Lower lobe of right lung (tissue), 2 donors: Measurements from ENCODE around the gene LDLRAD4. TPM values are rescaled to one million over a fixed set of nuclear protein-coding genes. Genes with fewer than 3 reads are reported as not detected.

Experiments used
- ATAC-seq, 2 donors: fragments of 200-7000 bp; cut with Tn5 transposase; one replicate each; pipeline ENCODE4 v1.9.1; 2020 to 2022; ENCODE audit warnings: mild to moderate bottlenecking in 2 of 2, moderate library complexity in 2 of 2
- DNase-seq: peaks from one replicate; pipeline ENCODE4 v3.0.0-alpha.2; 2020
- H3K27ac ChIP-seq: fragments of 200-600 bp; one replicate; pipeline ENCODE4 v1.8.0; 2022
- H3K27me3 ChIP-seq: fragments of 200-600 bp; one replicate; pipeline ENCODE4 v1.8.0; 2022; ENCODE audit warnings: low read depth
- H3K36me3 ChIP-seq: fragments of 200-600 bp; one replicate; pipeline ENCODE4 v1.8.0; 2022; ENCODE audit warnings: mild to moderate bottlenecking
- H3K4me1 ChIP-seq: fragments of 200-600 bp; one replicate; pipeline ENCODE4 v1.8.0; 2022
- H3K4me3 ChIP-seq: fragments of 200-600 bp; one replicate; pipeline ENCODE4 v1.8.0; 2022; ENCODE audit warnings: mild to moderate bottlenecking
- H3K9me3 ChIP-seq: fragments of 200-600 bp; one replicate; pipeline ENCODE4 v1.8.0; 2022
- intact Hi-C: fragments of 100-400 bp; cut with DNase I; formaldehyde crosslinking; loops from one replicate; pipeline ENCODE4 v1.11.0; 2022
- total RNA-seq: library from RNA; stranded (reverse); fragmentation: NEBNext Ultra II Directional; extraction: Animal tissue kit (Norgen Biotek cat#: 25700); gene quantifications from one replicate; pipeline ENCODE4 v1.2.1, GENCODE V29; 2021
- TF ChIP-seq, protein P1 (sequence below): fragments of 200-600 bp; IDR thresholded peaks from one replicate; pipeline ENCODE4 v1.8.0; 2022; ENCODE audit warnings: antibody characterized with exemption, mild to moderate bottlenecking
- donor health status: DM: no; HTN: yes; CAD: no; lungs with severe emphysema.

The LDLRAD4 gene
- total RNA-seq, 1 donor from 2014 or later: 24.6 TPM

DNA sequence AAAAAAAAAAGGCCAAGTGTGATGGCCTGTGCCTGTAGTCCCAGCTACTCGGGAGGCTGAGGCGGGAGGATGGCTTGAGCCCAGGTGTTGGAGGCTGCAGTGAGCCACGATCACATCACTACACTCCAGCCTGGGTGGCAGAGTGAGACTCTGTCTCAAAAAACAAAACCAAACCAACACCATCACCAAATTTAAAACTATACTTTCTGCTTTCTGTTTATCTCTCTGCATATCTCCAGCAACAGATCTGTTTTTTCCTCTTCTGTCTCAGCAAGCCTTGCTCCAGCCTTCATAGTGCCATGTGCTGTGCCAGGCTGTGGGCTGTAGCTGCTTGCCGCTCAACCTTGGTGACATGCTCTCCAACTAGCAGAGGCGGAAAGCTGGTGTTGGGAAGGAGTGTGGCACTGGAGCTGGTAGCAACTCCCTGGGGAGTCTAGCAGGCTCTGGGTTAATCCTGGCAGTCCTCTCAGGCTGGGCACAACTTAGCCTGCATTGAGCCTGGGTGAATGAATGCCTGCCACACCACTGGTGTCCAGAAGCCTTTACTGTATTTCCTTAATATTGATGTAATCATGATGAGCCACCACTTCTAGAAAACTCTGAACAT is 204.1 kb downstream of the LDLRAD4 start:
- ATAC-seq: no peak
- Histone ChIP-seq H3K36me3 (no peaks in the 10 kb centered on the region), H3K4me1 (peaks cover 12% of the 10 kb centered on the region), H3K27ac (no peak overlapping the region), H3K27me3 (no peaks in the 10 kb centered on the region), H3K9me3 (no peaks in the 10 kb centered on the region), H3K4me3 (no peak overlapping the region)
- TF ChIP-seq, protein P1, sequence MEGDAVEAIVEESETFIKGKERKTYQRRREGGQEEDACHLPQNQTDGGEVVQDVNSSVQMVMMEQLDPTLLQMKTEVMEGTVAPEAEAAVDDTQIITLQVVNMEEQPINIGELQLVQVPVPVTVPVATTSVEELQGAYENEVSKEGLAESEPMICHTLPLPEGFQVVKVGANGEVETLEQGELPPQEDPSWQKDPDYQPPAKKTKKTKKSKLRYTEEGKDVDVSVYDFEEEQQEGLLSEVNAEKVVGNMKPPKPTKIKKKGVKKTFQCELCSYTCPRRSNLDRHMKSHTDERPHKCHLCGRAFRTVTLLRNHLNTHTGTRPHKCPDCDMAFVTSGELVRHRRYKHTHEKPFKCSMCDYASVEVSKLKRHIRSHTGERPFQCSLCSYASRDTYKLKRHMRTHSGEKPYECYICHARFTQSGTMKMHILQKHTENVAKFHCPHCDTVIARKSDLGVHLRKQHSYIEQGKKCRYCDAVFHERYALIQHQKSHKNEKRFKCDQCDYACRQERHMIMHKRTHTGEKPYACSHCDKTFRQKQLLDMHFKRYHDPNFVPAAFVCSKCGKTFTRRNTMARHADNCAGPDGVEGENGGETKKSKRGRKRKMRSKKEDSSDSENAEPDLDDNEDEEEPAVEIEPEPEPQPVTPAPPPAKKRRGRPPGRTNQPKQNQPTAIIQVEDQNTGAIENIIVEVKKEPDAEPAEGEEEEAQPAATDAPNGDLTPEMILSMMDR: no peak
- DNase-seq: no peak
- intact Hi-C loops: no loop called here

DNA sequence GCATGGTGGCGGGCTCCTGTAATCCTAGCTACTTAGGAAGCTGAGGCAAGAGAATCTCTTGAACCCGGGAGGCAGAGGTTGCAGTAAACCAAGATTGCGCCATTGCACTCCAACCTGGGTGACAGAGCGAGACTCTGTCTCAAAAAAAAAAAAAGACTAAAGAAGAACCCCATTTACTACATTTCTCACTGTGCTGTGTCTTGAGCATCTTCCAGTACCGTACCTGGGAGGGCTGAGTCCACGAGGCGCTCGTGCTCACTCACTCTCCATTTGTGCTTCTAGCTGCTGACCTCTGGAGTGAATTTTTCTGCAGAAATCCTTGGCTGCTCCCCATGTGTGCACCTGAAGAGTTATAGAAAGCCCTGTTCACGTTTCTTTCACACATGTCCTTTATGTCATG is 204.8 kb downstream of the LDLRAD4 start:
- TF ChIP-seq, protein P1: no peak
- ATAC-seq (no peak), DNase-seq (no peak)
- Histone ChIP-seq H3K27ac (no peak overlapping the region), H3K36me3 (no peaks in the 10 kb centered on the region), H3K27me3 (no peaks in the 10 kb centered on the region), H3K9me3 (no peaks in the 10 kb centered on the region), H3K4me3 (no peak overlapping the region), H3K4me1 (peaks cover 12% of the 10 kb centered on the region)
- intact Hi-C loops: no loop called here

GRCh38 chr18:13424363-13424762 is 205.8 kb downstream of the LDLRAD4 start:
- Histone ChIP-seq H3K4me1 (peaks cover 11% of the 10 kb centered on the region), H3K36me3 (no peaks in the 10 kb centered on the region), H3K27me3 (no peaks in the 10 kb centered on the region), H3K4me3 (no peak overlapping the region), H3K27ac (no peak overlapping the region), H3K9me3 (no peaks in the 10 kb centered on the region)
- ATAC-seq (no peak), DNase-seq (no peak)
- TF ChIP-seq, protein P1: no peak
- intact Hi-C loops: no loop called here

GRCh38 chr18:13425357-13426091 is 207.0 kb downstream of the LDLRAD4 start:
- Histone ChIP-seq H3K36me3 (no peaks in the 10 kb centered on the region), H3K27ac (no peak overlapping the region), H3K4me1 (peaks cover 11% of the 10 kb centered on the region), H3K27me3 (no peaks in the 10 kb centered on the region), H3K9me3 (no peaks in the 10 kb centered on the region), H3K4me3 (no peak overlapping the region)
- TF ChIP-seq, protein P1: no peak
- ATAC-seq: peak in 1 of 2 donors; percentile 27
- DNase-seq: no peak
- intact Hi-C loops: no loop called here

DNA sequence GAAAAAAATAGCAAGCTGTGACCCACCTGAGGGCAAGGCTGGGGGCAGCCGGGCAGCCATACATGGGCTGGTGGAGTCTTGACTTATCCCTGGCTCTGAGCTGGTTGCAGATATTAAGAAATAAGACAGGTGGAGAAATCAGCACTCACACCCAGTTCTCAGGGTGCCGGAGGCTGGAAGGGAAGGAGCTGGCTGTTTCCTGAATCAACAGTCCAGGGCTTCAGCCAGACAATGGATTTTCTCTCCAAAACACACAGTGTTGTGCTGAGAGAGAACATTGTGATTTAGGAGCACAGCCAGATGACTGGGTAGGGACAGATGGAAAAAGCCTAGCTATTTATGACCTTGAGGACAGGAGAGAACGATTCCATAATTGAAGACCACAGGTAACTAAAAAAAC is 208.8 kb downstream of the LDLRAD4 start:
- ATAC-seq: peak in 1 of 2 donors; percentile 14
- TF ChIP-seq, protein P1: no peak
- Histone ChIP-seq H3K36me3 (no peaks in the 10 kb centered on the region), H3K4me1 (peaks cover 6% of the 10 kb centered on the region), H3K27me3 (no peaks in the 10 kb centered on the region), H3K27ac (no peak overlapping the region), H3K4me3 (no peak overlapping the region), H3K9me3 (no peaks in the 10 kb centered on the region)
- DNase-seq: no peak
- intact Hi-C loops: no loop called here
